Sigmoid colon (tissue), 3 donors: ENCODE results near the gene RBM47.

Experiments
- CTCF ChIP-seq, 4 experiments: fragments of 450-650 bp in 3 of 4; fragments of 200-600 bp in 1 of 4; IDR thresholded peaks; one replicate each; pipeline ENCODE4 v1.5.1; 2016 to 2019; ENCODE audit warnings: antibody characterized with exemption in 4 of 4, mild to moderate bottlenecking in 3 of 4, moderate library complexity in 2 of 4
- POLR2A ChIP-seq, 2 donors: fragments of 450-650 bp; IDR thresholded peaks; one replicate each; pipeline ENCODE4 v1.6.1; 2016; ENCODE audit warnings: antibody characterized with exemption in 2 of 2, mild to moderate bottlenecking in 2 of 2, moderate library complexity in 2 of 2

GRCh38 chr4:40601641-40602040 is 28.0 kb downstream of the RBM47 start:
- no peak for TF ChIP-seq CTCF (IDR thresholded peaks at IDR 0.05)
- no peak for TF ChIP-seq POLR2A (IDR thresholded peaks at IDR 0.05)
